OCI-LY1 (cell line): ENCODE data around the gene ZNF536.

Source experiments
- H2AFZ ChIP-seq: fragments of 200-600 bp; sonication (generic), shearing (Covaris generic); 2 replicates; pipeline ENCODE4 v1.6.0; 2014; ENCODE audit warnings: antibody characterized with exemption, mild to moderate bottlenecking, low read length
- H3F3A ChIP-seq: fragments of 200-600 bp; sonication (generic), shearing (Covaris generic); 2 replicates; pipeline ENCODE4 v1.6.0; 2014; ENCODE audit warnings: mild to moderate bottlenecking, antibody characterized with exemption, low read length, moderate library complexity; ENCODE audit not compliant: insufficient read depth
- H3K27ac ChIP-seq: fragments of 200-600 bp; sonication (generic); 2 replicates; pipeline ENCODE4 v1.5.1; 2014; ENCODE audit warnings: low read length, mixed run types, mild to moderate bottlenecking, low read depth; ENCODE audit not compliant: poor library complexity, severe bottlenecking
- H3K27me3 ChIP-seq: fragments of 200-600 bp; sonication (generic); 2 replicates; pipeline ENCODE4 v1.6.0; 2014; ENCODE audit warnings: antibody characterized with exemption, mild to moderate bottlenecking, low read length, moderate library complexity; ENCODE audit not compliant: insufficient read depth
- H3K36me3 ChIP-seq: fragments of 200-600 bp; sonication (generic); 2 replicates; pipeline ENCODE4 v1.6.1; 2014; ENCODE audit warnings: mild to moderate bottlenecking, antibody characterized with exemption, low read length, moderate library complexity, mixed read lengths; ENCODE audit not compliant: insufficient read depth
- H3K4me1 ChIP-seq: fragments of 200-600 bp; sonication (generic); 2 replicates; pipeline ENCODE4 v1.5.1; 2014; ENCODE audit warnings: mild to moderate bottlenecking, low read length, moderate library complexity; ENCODE audit not compliant: insufficient read depth, severe bottlenecking
- H3K4me2 ChIP-seq: fragments of 200-600 bp; sonication (generic), shearing (Covaris generic); 2 replicates; pipeline ENCODE4 v1.6.1; 2014; ENCODE audit warnings: low read length
- H3K4me3 ChIP-seq: fragments of 200-600 bp; sonication (generic); 2 replicates; pipeline ENCODE4 v1.5.1; 2014; ENCODE audit warnings: low read length, low read depth, mild to moderate bottlenecking, mixed read lengths; ENCODE audit not compliant: poor library complexity, severe bottlenecking
- H3K79me2 ChIP-seq: fragments of 200-600 bp; shearing (Covaris generic); 2 replicates; pipeline ENCODE4 v1.6.1; 2016; ENCODE audit warnings: mixed run types, low read length, mixed read lengths; ENCODE audit not compliant: insufficient read depth
- H3K9ac ChIP-seq: fragments of 200-600 bp; sonication (generic), shearing (Covaris generic); 2 replicates; pipeline ENCODE4 v1.6.1; 2014; ENCODE audit warnings: mild to moderate bottlenecking, low read length, mixed read lengths
- H3K9me2 ChIP-seq: fragments of 200-600 bp; sonication (generic), shearing (Covaris generic); 2 replicates; pipeline ENCODE4 v1.6.1; 2014; ENCODE audit warnings: low read depth, mild to moderate bottlenecking, low read length, mixed read lengths
- H3K9me3 ChIP-seq: fragments of 200-600 bp; shearing (Covaris generic); 2 replicates; pipeline ENCODE4 v1.6.1; 2014; ENCODE audit warnings: low read length, mixed read lengths
- H4K20me1 ChIP-seq: fragments of 200-600 bp; sonication (generic), shearing (Covaris generic); 2 replicates; pipeline ENCODE4 v1.6.0; 2016; ENCODE audit warnings: mild to moderate bottlenecking, low read length; ENCODE audit not compliant: insufficient read depth
- CTCF ChIP-seq: fragments of 200-600 bp; sonication (generic), shearing (Covaris generic); IDR thresholded peaks from 2 replicates; pipeline ENCODE4 v1.5.1; 2017; ENCODE audit warnings: mild to moderate bottlenecking, antibody characterized with exemption, low read length, moderate library complexity, mixed read lengths
- EZH2 ChIP-seq: fragments of 200-600 bp; sonication (generic), shearing (Covaris generic); IDR thresholded peaks from 2 replicates; pipeline ENCODE4 v1.8.0; 2017; ENCODE audit warnings: borderline replicate concordance, mixed run types, mild to moderate bottlenecking, antibody characterized with exemption, low read length, moderate library complexity, mixed read lengths

Gene ZNF536

DNA sequence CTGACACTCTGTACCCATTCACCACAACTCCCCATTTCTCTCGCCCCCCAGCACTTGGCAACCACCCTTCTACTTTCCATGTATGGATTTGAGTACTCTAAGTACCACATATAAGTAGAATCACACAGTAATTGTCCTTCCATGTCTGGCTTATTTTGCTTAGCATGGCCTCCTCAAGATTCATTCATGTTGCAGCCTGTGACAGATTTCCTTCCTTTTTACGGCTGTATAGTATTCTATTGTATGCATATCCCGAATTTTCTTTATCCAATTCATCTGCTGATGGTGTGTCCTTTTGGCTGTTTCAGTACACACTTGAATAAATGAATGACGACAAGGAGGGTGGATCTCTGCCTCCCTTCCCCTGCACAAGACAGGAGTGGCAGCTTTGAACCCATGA, 95.1 kb downstream of the ZNF536 start:
- no peaks in the 10 kb centered on the region for H3K36me3 ChIP-seq
- no peak overlapping the region for H3K9ac ChIP-seq
- H3K4me2 ChIP-seq: no peak overlapping the region
- H3K79me2 ChIP-seq: no peaks in the 10 kb centered on the region
- no peak overlapping the region for H3K4me3 ChIP-seq
- H3K4me1 ChIP-seq: no peaks in the 10 kb centered on the region
- no peaks in the 10 kb centered on the region for H4K20me1 ChIP-seq
- H3K9me2 ChIP-seq: no peaks in the 10 kb centered on the region
- H2AFZ ChIP-seq: no peak overlapping the region
- no peak overlapping the region for H3K27ac ChIP-seq
- H3K27me3 ChIP-seq: no peaks in the 10 kb centered on the region
- no peak for TF ChIP-seq CTCF
- no peak for TF ChIP-seq EZH2
- no peaks in the 10 kb centered on the region for H3K9me3 ChIP-seq
- H3F3A ChIP-seq: no peaks in the 10 kb centered on the region

DNA sequence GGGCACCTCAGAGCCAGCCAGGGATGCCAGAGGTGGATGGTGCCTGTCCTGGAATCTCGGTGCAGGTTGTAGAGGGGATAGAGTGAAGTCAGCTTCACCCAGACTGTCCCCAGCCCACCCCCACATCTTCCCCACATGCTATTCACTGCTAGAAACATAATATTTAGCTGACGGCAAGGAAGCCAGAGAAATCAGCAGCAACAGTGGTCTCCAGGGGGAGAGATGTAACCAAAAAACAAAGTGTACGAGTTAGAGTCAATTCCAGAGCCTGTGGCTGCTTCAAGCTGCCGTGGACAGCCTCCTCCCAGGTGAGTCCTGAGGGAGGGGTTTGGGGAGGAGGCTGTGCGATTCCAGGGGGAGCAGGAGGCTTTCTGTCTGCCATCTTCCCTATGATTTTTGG, 97.6 kb downstream of the ZNF536 start:
- Histone ChIP-seq H3K4me3 (no peak overlapping the region), H3K27me3 (no peaks in the 10 kb centered on the region), H3K36me3 (no peaks in the 10 kb centered on the region), H4K20me1 (no peaks in the 10 kb centered on the region), H3F3A (no peaks in the 10 kb centered on the region), H3K9me2 (no peaks in the 10 kb centered on the region), H3K79me2 (no peaks in the 10 kb centered on the region), H3K9me3 (no peaks in the 10 kb centered on the region), H3K4me1 (no peaks in the 10 kb centered on the region), H3K9ac (no peak overlapping the region), H2AFZ (no peak overlapping the region), H3K27ac (no peak overlapping the region), H3K4me2 (no peak overlapping the region)
- TF ChIP-seq CTCF: no peak
- no peak for TF ChIP-seq EZH2

DNA sequence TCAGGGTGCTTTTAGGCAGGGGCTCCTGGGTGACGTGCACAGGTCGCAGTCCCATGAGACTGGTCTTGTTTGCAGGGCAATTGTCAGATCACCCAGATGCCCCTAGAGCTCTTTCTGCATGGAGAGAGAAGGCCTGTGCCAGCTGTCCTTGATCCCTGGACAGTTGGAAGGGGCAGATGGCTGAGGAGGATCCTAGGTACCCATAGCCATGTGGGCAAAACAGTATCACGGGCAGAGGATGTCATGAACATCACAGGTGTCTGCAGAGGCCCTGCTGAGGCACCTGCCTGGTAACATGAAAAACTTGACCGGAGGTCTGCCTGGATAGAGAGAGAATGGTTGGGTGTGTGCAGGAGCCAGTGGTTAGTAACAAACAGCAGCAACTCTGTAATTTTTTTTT, 99.3 kb downstream of the ZNF536 start:
- Histone ChIP-seq H3K9ac (no peak overlapping the region), H3K79me2 (no peaks in the 10 kb centered on the region), H3K4me2 (no peak overlapping the region), H3K27ac (no peak overlapping the region), H3F3A (no peaks in the 10 kb centered on the region), H3K4me3 (no peak overlapping the region), H3K36me3 (no peaks in the 10 kb centered on the region), H3K27me3 (no peaks in the 10 kb centered on the region; the same call in 1 of the 2 replicates), H4K20me1 (no peaks in the 10 kb centered on the region), H3K9me3 (no peaks in the 10 kb centered on the region), H2AFZ (no peak overlapping the region), H3K9me2 (no peaks in the 10 kb centered on the region), H3K4me1 (no peaks in the 10 kb centered on the region)
- TF ChIP-seq CTCF (no peak), EZH2 (no peak)
